HG02798 (cell line): Measurements from ENCODE around the gene ZBTB24.
"Not testable (repeated sequence)": the region's sequence is repeated elsewhere in the genome, so short reads cannot be mapped to it uniquely, and the experiment has no call there.

Source experiments
- ATAC-seq: cut with Tn5 transposase; IDR thresholded peaks from one replicate; pipeline ENCODE4 v1.9.1; 2021; ENCODE audit warnings: mild to moderate bottlenecking; ENCODE audit not compliant: unreplicated experiment, poor library complexity

ZBTB24 gene

DNA sequence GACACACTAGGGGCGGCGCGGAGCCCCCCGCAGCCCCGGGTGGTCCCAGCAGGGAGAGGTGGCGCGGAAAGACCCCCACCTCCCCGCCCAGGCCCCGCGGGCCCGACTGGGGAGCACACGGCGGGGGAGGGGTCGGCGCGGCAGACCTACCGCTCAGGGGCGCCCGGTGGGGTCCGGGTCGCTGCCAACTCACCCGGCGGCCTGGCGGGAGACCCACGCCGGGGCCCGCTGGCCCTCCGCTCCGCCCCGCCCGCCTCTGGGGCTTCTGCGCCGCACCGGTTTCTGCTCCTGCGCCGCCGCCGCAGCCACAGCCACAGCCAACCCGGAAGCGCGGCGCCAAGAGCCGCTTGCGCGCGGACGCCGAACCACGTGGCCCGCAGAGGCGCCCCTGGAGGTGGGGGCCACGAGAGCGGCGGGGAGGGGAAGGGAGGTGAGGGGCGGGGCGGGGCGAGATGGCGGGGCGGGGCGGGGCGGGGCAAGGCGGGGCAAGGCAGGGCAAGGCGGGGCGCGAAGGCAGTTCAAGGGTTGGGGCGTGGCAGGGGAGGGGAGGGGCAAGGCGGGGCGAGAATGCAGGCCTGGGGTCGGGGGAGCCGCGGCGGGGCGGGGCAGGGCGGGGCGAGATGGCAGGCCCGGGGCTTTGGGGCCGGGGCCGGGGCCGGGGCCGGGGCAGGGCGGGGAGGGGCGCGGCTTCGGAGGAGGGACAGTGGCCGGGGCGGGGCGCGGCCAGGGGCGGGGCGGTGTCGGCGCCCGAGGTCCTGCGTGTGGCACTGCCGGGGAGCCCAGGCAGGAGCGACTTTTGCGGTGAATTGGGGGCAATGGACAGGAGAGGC lies at the start of gene ZBTB24:
Gene ZBTB24, minus strand, starts transcription at position 315 of the 830 bp plus-strand sequence. CDS start 1,193 bp downstream, outside the sequence.
- peak; percentile 92 for ATAC-seq

DNA sequence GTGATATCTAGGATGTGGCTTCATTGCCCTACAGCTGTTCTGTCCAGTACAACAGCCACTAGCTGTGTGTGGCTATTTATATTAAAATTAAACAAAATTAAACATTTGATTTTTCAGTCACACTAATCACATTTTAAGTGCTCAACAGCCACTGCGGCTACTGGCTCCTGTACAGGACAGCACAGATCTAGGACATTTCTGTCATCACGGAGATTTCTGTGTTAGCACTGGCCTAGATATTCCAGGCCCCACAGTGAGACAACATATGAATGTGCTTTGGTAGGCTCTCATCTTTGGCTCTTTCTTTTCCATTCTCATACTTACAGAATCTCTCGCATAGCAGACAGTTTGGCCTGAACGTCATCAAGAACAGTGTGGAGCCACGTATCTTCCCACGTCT lies 48.4 kb upstream of the ZBTB24 start:
- no peak for ATAC-seq

DNA sequence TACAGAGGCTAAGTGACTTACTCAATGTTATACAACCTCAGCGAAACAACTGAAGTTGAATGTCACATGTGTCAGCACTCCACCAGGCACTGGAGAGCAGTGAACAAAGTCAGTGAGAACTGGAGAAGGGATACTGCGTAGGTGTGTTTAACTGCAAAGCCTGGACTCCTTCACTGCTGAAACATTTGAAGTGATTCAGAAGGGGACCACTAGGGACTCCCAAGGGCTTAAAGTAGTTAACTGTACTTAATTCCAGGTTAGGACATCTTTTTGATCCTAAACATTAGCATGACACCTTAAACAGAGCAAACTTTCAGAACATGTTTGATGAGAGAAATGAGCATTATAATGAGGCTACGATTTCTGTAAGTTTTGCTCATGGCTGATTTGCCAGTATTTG lies 45.0 kb upstream of the ZBTB24 start:
- ATAC-seq: no peak

DNA sequence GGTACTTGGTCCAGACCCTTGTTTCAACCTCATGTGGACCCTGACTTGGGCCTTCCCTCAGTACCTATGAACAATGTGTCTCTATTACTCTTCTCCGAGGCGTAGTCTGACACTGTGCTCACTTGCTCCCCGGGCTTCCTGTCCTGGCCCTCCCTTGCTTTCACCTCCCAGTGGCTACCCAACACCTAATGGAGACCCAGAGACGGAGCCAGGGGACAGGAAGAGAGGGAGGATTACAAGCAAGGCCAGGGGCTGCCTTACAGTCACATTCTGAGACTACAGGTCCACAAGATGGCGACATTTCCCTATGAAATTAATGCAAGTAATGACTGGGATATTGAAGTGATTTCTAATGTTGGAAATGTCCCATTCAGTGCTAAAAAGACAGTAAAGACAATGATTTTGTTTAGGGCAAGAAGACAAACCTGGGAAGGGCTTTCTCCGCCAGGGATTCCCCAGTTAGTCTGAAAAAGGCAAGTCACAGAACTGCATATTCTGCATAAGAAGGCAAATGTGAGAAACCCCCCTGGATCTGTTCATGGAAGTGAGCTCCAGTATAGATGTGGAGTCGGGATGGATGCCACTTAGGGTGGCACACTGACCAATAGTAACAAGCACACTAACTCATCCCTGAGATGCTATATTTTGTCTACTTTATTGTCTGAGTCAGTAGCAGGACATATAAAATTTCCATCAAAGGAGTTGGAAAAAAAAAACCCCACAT lies 44.0 kb upstream of the ZBTB24 start:
- ATAC-seq: peak; percentile 69

DNA sequence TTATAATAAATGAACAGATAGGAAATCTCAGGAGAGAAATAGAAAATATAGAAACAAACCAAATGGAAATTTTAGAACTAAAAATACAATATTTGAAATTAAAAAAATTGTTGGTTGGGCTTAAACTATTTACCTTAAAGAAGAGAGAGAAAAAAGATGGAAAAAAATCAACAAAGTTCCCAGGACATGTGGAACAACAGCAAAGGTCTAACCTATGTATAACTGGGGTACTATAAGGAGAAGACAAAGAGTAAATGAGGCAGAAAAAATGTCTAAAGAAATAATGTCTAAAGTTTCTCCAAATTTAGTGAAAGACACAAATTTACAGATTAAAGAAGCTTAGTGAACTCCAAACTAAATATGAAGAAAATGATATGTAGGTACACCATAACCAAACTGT lies 41.1 kb upstream of the ZBTB24 start:
- no peak for ATAC-seq

DNA sequence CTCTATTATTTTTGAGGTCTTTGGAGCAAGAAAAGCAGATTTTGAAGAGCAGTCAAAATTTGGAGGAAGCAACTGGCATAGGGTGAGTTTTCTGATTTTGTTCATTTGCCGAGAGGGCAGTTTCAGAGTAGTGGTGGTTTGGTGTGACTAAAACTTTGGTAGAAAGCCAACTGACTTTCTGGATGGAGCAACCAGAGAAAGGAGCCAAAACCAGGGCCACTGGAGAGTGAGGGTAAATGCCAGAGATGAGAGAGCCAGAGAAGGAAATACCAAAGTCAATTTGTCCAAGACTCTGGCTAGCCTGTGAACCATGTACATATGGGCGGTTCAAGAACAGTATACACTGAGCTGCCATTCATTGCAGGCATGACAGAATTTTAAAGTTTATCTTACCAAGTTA lies 40.5 kb upstream of the ZBTB24 start:
- no peak for ATAC-seq

DNA sequence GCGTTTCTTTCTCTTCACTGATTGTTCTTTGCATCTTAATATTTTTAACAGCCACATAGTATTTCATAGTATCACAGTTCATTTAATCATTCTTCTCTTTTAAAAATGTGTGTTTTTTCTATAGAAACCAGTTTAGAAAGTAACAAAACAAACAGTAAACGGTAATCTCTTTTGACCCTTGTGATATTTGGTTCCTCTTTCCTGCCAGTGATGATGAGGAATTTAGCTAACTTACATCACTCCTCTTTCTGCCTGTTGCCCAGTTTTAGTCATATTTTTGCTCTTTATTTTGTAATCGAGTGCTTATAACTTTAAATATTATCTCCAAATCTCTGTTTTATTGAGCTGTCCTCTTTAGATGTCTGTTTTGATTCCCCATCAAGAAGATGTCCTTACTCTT lies 38.1 kb upstream of the ZBTB24 start:
- no peak for ATAC-seq

DNA sequence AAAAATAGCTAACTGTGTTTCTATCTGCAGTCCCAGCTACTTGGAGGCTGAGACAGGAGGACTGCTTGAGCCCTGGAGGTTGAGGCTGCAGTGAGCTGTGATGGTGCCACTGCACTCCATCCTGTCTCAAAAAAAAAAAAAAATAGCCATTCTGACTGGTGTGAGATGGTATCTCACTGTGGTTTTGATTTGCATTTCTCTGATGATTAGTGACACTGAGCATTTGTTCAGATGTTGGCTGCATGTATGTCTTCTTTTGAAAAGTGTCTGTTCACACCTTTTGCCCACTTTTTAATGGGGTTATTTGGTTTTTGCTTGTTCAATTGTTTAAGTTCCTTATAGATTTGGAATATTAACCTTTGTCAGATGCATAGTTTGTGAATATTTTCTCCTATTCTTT lies 36.6 kb upstream of the ZBTB24 start:
- not testable (repeated sequence) for ATAC-seq

DNA sequence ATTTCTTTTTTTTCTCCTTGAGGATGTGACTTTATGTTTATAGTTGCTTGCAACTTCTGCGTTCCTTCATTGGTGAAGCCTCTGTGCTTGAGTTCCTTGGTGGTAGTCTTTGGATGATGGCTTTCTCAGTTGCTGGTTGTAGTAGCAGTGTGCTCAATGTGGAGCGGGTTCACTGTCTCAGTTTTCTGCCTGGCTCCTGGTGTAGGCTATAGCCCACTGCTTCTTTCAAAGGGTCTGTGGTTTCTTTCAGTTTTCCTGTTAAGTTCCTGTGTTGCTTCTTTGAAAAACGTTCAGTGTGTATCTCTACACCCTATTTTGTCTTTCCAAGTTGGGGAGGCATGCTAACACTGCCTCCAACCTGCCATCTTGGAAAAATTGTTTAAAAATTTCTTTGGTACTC lies 33.9 kb upstream of the ZBTB24 start:
- no peak for ATAC-seq

DNA sequence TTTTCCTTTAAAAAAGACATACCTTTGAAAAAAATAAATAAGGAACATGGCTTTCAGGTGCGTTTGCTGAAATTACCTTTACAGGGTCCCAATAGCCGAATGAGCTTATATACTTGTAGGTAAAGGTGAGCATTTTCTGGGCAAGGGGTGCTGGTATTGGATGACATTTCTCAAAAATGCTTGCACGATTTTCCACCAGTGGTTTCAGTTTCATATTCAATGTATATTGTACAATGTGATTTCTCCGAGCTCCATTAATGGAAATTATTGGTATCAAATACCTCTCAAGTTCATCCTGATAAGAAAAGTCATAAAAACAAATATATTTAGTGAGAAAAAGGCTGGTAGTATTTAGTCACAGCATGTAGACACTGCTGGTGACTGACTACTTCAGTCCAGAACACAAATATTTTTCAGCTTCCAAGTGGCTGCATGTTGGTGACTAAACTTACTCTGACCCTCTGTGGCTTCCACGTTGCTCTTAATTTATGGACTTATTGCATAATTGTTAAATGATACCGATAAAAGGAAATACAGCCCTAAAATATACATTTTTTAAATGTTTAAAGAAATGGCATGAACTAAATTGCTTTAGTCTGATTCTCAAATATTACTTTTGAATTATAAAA lies 32.9 kb upstream of the ZBTB24 start:
- ATAC-seq: no peak

DNA sequence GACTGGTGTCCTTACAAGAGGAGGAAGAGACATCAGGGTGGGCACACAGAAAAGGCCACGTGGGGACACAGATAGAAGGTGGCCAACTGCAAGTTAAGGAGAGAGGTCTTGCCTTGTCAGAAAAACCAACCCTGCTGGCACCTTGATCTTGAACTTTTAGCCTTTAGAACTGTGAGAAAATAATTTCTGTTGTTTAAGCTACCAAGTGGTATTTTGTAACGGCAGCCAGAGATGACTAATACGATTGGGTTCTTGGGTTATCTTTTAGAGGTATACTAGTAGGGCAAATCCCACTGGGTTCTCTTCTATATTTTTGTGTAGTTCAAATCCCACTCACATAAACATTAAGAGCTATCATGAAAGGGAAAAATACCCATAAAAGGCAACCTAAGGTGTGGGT lies 31.9 kb upstream of the ZBTB24 start:
- no peak for ATAC-seq

DNA sequence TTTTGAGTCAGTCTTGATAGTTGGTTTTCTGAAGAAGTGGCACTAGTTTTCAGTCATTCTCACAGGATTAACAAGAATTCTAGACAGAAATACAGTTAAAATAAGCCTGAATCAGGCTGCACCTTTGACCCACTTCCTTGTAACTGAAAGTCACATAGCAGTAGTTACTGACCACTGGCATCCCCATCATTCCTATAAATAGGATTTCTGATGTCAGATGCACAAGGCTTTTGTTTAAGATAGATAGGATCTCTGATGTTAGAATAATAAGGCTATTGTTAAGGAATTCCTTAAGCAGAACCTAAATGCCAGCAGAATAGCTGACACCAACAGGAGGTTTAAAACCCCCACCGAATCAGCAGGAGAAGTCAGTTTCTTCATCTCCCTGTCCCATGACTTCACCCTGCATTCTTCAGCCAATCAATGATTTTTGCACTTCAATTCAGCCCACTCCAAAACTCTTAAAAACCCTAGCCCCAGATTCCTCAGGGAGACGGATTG lies 30.6 kb upstream of the ZBTB24 start:
- ATAC-seq: no peak

DNA sequence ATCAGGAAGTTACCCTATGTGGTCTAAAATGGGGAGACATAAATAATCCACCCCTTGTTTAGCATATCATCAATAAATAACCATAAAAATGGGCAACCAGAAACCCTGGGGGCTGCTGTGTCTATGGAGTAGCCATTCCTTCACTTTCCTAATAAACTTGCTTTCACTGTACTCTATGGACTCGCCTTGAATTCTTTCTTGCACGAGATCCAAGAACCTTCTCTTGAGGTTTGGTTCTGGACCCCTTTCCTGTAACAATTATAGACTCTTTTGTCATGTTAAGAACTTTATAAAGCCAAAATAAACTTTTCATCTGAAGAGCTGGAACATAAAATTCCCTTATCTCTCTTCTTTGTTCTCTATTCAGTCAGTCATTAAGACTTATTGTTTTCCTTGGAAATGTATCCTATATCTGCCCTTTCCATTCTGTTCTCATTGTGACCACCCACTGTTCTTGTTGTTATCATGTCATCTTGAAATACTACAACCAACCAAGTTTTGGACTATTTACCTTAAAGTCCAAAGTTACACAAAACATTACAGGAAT lies 29.3 kb upstream of the ZBTB24 start:
- no peak for ATAC-seq

DNA sequence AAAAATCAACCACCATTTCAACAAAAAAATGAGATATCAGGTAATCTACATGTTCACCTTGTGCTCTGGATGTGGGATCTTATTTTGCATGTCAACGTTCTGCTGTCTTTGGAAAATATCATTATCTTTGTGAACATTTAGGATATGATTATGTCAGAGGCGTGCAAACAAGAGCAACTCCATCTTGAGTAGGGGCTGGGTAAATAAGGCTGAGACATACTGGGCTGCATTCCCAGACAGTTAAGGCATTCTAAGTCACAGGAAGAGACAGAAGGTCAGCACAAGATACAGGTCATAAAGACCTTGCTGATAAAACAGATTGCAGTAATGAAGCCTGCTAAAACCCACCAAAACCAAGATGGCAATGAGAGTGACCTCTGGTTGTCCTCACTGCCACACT lies 28.8 kb upstream of the ZBTB24 start:
- ATAC-seq: no peak

DNA sequence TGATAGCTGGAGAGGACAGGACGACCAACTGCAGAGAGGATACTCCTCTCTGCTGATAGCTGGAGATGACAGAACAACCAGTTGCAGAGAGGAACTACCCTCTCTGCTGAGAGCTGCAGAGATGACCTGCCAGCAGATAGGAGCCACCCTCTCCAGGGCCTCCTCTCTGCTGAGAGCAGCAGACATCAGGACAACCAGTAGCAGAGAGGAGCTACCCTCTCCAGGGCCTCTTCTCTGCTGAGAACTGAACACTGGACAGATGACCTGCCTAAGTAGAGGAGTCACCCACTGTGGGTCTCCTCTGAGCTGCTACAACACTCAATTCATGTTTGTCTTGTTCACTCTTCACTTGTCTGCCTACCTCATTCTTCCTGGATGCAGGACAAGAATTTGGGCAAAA lies 27.3 kb upstream of the ZBTB24 start:
- ATAC-seq: no peak

DNA sequence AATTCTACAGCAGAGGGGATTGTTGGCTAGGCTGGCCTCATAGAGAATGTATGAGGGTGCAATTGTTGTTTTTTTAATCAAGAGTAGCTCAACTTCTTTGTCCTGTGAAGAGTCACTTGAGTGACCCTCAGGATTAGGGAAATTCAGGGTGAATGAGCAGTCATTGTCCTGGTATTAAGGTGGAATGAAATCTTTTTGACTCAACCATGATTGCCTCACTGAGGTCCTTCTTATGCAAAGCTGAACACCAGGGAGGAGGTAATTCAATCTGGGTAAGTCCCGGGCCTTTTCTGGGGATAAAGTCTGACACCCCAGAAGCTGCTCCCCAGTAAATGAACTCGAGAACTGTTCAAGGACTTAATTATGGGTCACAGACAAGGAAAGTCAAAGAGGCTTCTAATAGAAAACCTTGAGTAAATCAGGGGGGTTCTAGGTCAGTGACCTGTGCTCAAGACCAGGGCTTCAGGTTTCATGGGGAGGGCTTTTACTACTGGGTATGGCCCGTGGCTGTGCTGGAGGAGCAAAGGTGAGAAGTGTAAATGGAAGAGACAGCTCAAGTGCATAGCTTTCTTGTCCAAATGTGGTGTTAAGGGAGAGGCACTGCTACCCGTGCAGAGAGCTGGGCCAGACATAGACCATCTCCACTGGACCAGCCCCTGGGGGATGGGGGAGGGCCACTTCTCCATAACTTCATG lies 25.3 kb upstream of the ZBTB24 start:
- ATAC-seq: no peak

DNA sequence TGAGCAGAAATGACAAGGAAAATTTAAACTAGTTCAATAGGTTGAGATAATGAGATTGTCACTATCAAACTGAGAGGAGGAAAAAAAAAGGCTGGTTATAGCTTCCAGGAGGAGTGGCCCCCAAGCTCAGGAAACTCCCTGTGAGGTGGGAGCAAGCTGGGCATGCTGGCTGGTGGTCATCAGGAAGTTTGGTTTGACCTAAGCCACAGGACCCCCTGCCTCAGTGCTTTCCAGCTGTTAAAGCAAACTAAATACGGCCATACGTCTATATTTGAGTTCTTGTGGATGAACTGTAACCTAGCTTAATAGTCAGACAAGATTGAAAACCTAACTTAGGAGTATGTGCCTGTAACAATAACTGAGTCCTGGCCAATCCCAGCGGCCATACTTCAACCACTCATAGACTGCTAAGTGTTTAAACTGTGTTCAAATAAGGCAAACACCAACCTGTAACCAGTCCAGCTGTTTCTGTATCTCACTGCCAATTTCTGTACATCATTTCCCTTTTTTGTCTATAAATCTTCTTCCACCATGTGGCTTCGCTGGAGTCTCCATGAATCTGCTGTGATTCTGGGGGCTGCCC lies 24.6 kb upstream of the ZBTB24 start:
- ATAC-seq: no peak

DNA sequence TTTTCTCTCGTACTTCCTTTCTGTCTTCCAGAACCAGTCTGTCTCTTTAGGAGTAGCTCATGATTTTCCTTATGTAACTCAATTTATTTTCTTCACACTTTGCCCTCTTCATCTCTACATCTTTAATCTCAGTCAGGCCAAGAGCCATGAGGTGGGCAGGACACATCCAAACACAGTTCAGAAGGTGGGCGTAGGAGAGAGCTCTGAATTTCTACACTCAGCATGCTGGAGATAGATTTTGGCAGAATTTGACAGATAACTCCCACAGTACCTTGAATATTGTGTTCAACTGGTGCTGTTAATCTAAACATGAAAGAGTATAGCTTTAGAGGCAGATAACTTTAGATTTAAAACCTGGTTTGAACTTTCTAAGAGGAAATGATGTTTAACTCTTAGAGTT lies 23.8 kb upstream of the ZBTB24 start:
- no peak for ATAC-seq

DNA sequence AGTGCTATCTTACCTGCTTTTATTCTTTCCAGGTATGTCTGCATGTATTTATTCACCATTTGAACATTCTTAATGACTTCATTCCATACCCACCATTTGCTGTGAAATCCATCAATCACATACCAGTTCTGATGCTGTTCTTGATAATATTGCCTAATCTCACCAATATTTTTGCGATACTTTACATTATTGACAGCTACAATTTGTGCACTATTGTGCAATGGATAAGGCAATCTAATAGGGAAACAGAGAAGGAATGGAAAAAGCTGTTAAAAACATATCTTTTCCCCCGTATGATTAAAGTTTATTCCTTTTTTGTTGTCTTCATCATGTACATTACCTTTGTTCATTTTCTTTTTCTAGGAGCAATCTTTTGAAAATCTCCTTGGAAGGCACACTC lies 23.3 kb upstream of the ZBTB24 start:
- ATAC-seq: no peak
